HL-60/S4 treated with phorbol 12-myristate 13-acetate at 8.2 ng/mL for 4 days and 3 days (cell line): ENCODE measurements around the gene TNFRSF12A.

Source experiments
- in situ Hi-C: fragments of 300-500 bp; cut with MboI; formaldehyde crosslinking; loops from 2 replicates; pipeline ENCODE4 v1.15.0; 2022; ENCODE audit warnings: low sequenced_read_pairs

The TNFRSF12A gene

GRCh38 chr16:3025032-3026002 lies 5.1 kb downstream of the TNFRSF12A start:
- in situ Hi-C loops, result no loop called here

- in situ Hi-C loops, result no loop called here
Measured at GRCh38 chr16:3026003-3026378, 5.8 kb downstream of the TNFRSF12A start.

GRCh38 chr16:3026609-3027488 lies 6.7 kb downstream of the TNFRSF12A start:
- in situ Hi-C loops, result no loop called here

- in situ Hi-C loops, result no loop called here
Measured at GRCh38 chr16:3027489-3027795, 7.3 kb downstream of the TNFRSF12A start.

GRCh38 chr16:3027983-3028715 lies 8.0 kb downstream of the TNFRSF12A start:
- in situ Hi-C loops, result no loop called here

GRCh38 chr16:3028716-3029319 lies 8.7 kb downstream of the TNFRSF12A start:
- in situ Hi-C loops, result no loop called here

GRCh38 chr16:3029491-3030221 lies 9.5 kb downstream of the TNFRSF12A start:
- in situ Hi-C loops, result no loop called here

GRCh38 chr16:3030222-3031212 lies 10.3 kb downstream of the TNFRSF12A start:
- in situ Hi-C loops, result no loop called here

GRCh38 chr16:3032624-3033023 lies 12.5 kb downstream of the TNFRSF12A start:
- in situ Hi-C loops, result no loop called here

GRCh38 chr16:3035289-3035971 lies 15.3 kb downstream of the TNFRSF12A start:
- in situ Hi-C loops, result no loop called here

- in situ Hi-C loops, result no loop called here
Measured at GRCh38 chr16:3035972-3036725, 16.0 kb downstream of the TNFRSF12A start.

- in situ Hi-C loops, result no loop called here
Measured at GRCh38 chr16:3036726-3037315, 16.7 kb downstream of the TNFRSF12A start, which contains the start of gene BICDL2. Gene BICDL2 (minus strand): TSS chr16:3036944. CDS start chr16:3035496, 1,448 bp downstream.

- in situ Hi-C loops, result no loop called here
Measured at GRCh38 chr16:3038256-3038655, 18.1 kb downstream of the TNFRSF12A start.

GRCh38 chr16:3038896-3039295 lies 18.7 kb downstream of the TNFRSF12A start:
- in situ Hi-C loops, result no loop called here

- in situ Hi-C loops, result no loop called here
Measured at GRCh38 chr16:3042376-3042775, 22.2 kb downstream of the TNFRSF12A start.

- in situ Hi-C loops, result no loop called here
Measured at GRCh38 chr16:3044708-3045107, 24.5 kb downstream of the TNFRSF12A start.
